T-helper 1 cell treated with Interleukin-12 subunit alpha and Interleukin-12 subunit beta and Interleukin-4 antibody, amounts not matched to agents 30 μg/mL and 1 μg/mL, for 36 hours (primary cell): Measurements from ENCODE around the gene LFNG.
"Not testable (repeated sequence)": the region's sequence is repeated elsewhere in the genome, so short reads cannot be mapped to it uniquely, and the experiment has no call there.

Experiments used
- H3K27ac Mint-ChIP-seq: one replicate; pipeline ENCODE4 v1.8.0; 2021; ENCODE audit warnings: mild to moderate bottlenecking, mixed read lengths
- H3K27me3 Mint-ChIP-seq: one replicate; pipeline ENCODE4 v1.8.0; 2021; ENCODE audit warnings: low read depth, mixed read lengths
- H3K36me3 Mint-ChIP-seq: one replicate; pipeline ENCODE4 v1.8.0; 2021; ENCODE audit warnings: low read depth, mixed read lengths
- H3K4me1 Mint-ChIP-seq: one replicate; pipeline ENCODE4 v1.8.0; 2021; ENCODE audit warnings: low read depth, mixed read lengths
- H3K4me3 Mint-ChIP-seq: one replicate; pipeline ENCODE4 v1.8.0; 2021; ENCODE audit warnings: mild to moderate bottlenecking, moderate library complexity, mixed read lengths
- H3K9me3 Mint-ChIP-seq: one replicate; pipeline ENCODE4 v1.8.0; 2021; ENCODE audit warnings: mixed read lengths

The LFNG gene

DNA sequence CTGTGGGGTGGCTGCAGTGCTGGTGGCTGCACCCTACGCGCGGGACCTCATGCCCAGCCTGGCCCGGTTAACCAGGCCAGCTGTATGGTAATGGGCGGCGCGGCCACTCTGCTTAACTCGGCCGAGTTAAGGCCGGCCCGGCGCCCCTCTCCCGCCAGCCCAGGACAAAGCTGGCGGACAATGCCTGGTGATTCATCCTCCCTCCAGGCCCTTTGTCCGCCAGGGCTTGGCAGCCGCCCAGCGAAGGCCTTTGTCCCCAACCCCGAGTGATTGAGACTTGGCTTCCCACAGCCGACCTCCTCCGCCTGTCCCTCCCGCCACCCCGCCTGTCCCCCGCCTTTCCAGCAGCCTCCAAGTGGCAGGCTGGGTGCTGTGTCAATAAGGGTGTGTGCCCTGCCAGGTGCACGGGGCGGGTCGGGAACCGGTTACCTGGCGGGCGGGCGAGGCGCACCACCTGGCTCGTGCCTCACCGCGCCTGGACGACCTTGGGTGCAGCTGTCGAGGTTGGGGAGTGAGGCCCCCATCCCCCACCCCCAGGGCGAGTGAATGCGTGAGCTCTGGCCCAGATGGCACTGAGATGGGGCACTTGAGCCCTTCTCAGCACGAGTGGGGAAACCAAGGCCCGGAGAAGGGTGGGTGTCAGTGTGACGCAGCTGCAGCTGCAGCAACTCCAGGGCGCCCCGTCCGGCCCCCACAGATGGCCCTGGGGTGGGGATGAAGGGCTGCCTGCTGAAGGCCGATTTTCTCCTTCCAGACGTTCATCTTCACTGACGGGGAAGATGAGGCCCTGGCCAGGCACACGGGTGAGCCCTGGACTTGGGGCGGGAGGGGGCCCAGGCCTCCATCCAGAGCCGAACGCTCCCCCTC lies 4.6 kb downstream of the LFNG start:
- peaks cover 35% of the 10 kb centered on the region for H3K4me1 Mint-ChIP-seq
- no peak overlapping the region for H3K4me3 Mint-ChIP-seq
- no peak overlapping the region for H3K27ac Mint-ChIP-seq
- peaks cover 31% of the 10 kb centered on the region for H3K36me3 Mint-ChIP-seq
- no peaks in the 10 kb centered on the region for H3K27me3 Mint-ChIP-seq
- no peaks in the 10 kb centered on the region for H3K9me3 Mint-ChIP-seq

DNA sequence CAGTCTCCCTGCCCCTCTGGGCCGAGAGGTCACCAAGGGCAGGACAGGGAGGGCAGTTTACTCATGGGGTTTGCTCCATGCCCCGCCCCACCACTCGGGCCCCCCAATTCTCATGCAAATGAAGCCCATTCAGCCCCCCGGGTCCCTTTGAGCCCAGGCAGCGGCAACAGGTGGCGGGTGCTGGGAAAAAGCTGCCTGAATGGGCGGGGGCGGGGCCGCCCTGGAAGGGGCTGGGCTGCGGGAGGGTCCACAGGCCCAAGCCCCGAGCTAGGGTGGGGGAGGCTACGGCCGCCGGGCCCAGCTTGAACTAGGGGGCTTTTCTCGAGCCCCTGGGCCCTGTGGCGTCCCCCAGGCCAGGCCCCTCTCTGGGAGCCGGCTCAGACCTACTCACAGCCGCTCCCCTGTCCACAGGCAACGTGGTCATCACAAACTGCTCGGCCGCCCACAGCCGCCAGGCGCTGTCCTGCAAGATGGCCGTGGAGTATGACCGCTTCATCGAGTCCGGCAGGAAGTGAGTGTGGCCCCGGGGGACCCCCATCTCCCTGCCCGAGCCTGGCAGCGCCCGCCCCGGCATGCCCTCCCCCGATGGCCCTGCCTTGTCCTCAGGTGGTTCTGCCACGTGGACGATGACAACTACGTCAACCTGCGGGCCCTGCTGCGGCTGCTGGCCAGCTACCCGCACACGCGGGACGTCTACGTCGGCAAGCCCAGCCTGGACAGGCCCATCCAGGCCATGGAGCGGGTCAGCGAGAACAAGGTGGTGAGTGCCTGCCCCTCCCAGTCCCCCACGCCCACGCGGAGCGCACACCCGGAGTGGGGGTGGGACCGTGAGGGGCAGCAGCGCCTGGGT lies 5.5 kb downstream of the LFNG start:
- no peak overlapping the region for H3K4me3 Mint-ChIP-seq

DNA sequence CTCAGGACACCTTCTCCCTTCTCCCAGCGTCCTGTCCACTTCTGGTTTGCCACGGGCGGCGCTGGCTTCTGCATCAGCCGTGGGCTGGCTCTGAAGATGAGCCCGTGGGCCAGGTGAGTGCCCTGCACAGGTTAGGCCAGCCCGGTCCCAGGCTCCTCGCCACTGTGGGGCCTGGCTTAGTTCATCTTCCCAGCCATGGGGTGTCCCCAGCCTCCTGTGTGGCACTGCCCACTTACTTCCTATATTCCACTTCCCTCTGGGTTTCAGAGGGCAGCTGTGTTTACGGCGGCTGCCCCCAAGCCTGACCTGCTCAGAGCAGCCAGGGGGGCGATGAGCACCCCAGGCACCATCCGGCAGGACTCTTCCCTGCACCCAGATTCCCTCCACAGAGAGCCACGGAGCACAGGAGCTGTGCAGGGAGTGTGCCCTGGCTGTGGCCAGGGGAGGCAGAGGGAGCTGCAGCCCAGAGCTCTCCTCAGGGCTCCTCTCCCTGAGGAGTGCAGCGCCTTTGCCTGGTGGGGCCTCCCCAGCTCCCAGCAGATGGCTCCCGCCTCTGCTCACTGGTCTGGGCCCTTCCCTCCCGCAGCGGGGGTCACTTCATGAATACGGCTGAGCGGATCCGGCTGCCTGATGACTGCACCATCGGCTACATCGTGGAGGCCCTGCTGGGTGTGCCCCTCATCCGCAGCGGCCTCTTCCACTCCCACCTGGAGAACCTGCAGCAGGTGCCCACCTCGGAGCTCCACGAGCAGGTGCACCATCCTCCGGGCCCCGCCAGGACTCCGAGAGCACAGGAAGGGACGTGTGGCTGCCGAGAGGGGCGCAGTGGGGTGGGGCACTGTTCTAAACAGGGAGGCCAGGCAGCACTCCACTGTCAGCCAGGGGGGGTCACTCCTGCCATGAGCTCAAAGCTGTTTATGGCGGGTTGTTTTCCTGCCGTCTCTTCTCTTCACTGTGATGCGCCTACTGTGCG lies 6.4 kb downstream of the LFNG start:
- peak overlapping the region; percentile 59 for H3K27ac Mint-ChIP-seq
- no peaks in the 10 kb centered on the region for H3K9me3 Mint-ChIP-seq
- peaks cover 30% of the 10 kb centered on the region for H3K36me3 Mint-ChIP-seq
- H3K4me3 Mint-ChIP-seq = no peak overlapping the region
- no peaks in the 10 kb centered on the region for H3K27me3 Mint-ChIP-seq
- H3K4me1 Mint-ChIP-seq = peaks cover 41% of the 10 kb centered on the region

More for the DNA sequence above, 5.5 kb downstream of the LFNG start:
- Mint-ChIP-seq H3K9me3 (no peaks in the 10 kb centered on the region), H3K27me3 (no peaks in the 10 kb centered on the region), H3K36me3 (peaks cover 31% of the 10 kb centered on the region), H3K27ac (no peak overlapping the region), H3K4me1 (peaks cover 38% of the 10 kb centered on the region)

DNA sequence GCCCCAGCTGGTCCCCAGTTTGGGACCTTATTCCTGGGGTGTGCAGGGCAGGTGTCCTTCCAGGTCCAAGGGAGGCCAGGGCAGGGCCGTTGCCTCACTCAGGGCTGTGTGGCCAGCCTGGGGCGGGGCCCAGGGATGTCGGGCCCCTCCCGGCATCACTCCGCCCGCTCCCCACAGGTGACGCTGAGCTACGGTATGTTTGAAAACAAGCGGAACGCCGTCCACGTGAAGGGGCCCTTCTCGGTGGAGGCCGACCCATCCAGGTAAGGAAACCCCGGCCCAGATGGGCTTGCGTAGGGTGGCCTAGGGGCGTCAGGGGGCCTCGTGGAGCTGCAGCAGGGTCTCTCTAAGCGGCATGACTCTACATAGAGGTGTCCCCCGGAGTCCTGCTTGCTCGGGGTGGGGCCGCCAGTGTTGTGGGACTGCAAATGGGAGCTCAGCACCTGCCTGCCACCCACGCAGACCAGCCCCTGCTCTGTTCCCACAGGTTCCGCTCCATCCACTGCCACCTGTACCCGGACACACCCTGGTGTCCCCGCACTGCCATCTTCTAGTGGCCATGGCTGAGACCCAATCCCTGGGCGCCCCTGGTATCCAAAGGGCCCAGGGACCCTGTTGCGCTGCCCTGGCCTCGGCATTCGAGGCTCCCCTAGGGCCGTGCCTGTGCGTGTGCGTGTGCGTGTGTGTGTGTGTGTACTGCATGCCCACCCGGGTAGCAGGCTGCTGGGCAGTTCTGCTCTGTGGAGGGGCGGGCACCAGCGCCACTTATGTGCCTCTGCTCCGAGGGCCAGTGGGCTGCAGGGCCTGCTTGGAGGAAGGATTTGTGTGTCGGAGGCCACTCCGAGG lies 7.3 kb downstream of the LFNG start:
- Mint-ChIP-seq H3K9me3 (no peaks in the 10 kb centered on the region), H3K36me3 (peaks cover 25% of the 10 kb centered on the region), H3K4me3 (no peak overlapping the region), H3K27me3 (no peaks in the 10 kb centered on the region), H3K27ac (no peak overlapping the region), H3K4me1 (peaks cover 40% of the 10 kb centered on the region)

DNA sequence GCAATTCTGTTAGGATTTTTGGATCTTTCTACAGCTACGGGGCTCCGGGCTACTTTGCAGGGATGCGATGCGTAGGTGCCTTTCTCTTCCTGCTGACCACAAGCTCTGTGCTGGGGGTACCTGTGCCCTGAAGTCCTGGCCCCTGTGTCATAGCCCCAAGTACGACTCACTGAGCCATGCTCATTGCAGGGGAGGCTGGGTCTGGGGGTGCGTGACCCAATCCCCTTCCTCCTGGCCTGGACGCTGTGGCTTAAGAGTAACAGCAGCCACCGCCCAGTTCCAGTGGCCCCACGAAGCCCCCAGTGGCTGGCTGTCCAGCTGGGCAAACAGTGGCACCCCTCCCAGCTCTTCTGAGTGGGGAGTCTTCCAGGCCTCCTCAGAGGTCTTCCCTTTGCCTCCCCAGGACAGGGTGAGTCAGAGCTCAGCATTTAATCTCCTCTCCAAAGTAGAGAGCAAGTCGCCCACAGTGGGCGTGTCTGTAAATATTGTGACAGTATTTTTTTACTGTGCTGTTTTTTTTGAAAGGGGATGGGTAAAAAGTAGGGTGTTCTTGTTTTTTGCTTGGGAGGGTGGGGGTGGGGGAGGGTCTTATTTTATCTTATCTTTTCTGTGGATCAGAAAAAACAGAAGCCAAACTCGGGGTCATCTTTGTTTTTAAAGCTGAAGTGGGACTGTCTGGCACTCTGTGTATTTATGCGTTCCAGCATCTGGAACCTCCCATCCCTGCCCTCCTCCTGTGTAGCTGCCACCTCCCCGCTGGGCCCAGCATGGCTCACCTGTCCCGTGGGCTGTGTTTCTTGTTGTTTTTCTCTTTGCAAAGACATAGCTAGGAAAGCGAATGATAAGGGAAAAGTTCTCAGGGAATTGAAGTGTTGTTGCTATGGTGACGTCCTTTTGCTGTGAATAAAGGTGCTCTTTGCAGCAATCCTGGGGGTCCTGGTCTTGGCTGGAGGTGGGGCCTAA lies 8.2 kb downstream of the LFNG start:
- peaks cover 35% of the 10 kb centered on the region for H3K4me1 Mint-ChIP-seq
- H3K27me3 Mint-ChIP-seq = no peaks in the 10 kb centered on the region
- H3K9me3 Mint-ChIP-seq = no peaks in the 10 kb centered on the region
- H3K27ac Mint-ChIP-seq = peak overlapping the region; percentile 93
- peaks cover 18% of the 10 kb centered on the region for H3K36me3 Mint-ChIP-seq
- H3K4me3 Mint-ChIP-seq = peak overlapping the region; percentile 75

DNA sequence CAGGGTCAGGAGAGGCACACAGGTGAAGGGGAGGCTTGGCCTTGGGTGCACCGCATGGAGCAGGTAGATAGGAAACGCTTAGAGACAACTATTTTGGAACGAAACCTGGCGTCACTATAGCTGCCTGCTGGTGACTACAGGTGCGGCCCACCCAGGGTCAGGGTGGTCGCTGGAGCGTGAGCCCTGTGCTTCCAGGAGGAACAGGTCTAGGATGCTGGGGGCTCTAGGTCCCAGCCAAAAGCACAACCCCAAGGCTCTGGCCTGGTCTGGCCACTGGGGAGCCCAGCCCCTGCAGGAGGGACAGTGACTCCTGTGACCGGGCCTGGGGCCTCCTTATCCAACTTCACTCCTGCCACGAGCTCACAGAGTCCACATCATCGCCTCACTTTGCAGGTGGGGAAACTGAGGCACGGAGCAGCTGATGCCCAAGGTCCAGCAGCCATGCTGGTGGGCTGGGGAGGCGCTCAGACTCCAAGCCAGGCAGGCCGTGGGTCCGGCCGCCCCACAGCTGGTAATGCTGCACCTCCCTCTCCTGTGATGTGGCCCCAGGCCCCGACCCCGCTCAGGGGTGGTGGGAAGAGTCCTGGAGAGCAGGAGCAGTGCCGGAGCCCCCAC lies 9.0 kb downstream of the LFNG start:
- Mint-ChIP-seq H3K4me1 (peaks cover 30% of the 10 kb centered on the region), H3K36me3 (peaks cover 13% of the 10 kb centered on the region), H3K27ac (peak overlapping the region; percentile 93), H3K9me3 (no peaks in the 10 kb centered on the region), H3K27me3 (no peaks in the 10 kb centered on the region), H3K4me3 (peak overlapping the region; percentile 75)

DNA sequence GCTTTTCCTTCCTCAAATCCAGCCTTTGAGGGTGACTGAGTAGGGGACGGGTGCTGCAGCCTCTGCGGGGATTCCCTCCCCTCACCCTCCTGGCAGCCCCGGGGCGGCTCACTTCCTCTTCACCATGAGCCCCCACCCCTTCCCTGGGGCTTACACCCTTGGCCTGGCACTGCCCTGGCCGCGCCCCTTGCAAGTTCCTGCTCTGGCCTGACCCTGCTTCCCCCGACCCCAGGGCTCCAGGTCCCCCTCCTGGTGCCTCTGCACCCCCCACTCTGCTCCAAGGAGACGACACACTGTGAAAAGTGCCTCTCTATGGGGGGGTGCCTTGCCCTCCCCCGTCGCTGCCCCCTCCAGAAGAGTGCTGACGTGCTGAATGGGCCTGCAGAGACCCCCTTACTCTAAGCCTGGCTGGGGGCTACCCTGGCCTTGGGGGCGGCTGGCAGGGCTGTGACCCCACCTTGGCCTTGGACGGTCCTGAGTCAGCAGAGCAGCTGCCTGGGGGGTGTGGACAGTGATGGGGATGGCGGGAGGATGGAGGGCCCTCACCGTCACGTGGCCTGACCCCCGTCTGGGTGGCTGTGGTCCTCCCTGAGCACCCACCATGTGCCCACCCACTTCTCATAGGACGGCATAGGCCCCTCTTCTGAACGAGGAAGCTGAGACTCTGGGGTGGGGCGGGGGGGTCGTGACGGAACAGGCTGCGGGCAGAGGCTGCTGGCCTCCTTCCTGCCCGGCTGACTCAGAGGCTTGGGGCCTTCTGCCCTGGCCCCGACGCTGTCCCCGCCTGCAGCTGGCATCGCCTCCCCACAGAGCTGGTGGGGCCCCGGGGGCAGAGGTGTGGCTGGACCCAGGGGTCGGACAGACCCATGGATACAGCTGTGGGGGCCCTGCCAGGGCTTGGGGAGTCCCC lies 9.8 kb downstream of the LFNG start:
- H3K27me3 Mint-ChIP-seq = no peaks in the 10 kb centered on the region
- H3K4me3 Mint-ChIP-seq = peak overlapping the region; percentile 75
- H3K27ac Mint-ChIP-seq = peak overlapping the region; percentile 93
- H3K36me3 Mint-ChIP-seq = peaks cover 13% of the 10 kb centered on the region
- peaks cover 30% of the 10 kb centered on the region for H3K4me1 Mint-ChIP-seq
- no peaks in the 10 kb centered on the region for H3K9me3 Mint-ChIP-seq

DNA sequence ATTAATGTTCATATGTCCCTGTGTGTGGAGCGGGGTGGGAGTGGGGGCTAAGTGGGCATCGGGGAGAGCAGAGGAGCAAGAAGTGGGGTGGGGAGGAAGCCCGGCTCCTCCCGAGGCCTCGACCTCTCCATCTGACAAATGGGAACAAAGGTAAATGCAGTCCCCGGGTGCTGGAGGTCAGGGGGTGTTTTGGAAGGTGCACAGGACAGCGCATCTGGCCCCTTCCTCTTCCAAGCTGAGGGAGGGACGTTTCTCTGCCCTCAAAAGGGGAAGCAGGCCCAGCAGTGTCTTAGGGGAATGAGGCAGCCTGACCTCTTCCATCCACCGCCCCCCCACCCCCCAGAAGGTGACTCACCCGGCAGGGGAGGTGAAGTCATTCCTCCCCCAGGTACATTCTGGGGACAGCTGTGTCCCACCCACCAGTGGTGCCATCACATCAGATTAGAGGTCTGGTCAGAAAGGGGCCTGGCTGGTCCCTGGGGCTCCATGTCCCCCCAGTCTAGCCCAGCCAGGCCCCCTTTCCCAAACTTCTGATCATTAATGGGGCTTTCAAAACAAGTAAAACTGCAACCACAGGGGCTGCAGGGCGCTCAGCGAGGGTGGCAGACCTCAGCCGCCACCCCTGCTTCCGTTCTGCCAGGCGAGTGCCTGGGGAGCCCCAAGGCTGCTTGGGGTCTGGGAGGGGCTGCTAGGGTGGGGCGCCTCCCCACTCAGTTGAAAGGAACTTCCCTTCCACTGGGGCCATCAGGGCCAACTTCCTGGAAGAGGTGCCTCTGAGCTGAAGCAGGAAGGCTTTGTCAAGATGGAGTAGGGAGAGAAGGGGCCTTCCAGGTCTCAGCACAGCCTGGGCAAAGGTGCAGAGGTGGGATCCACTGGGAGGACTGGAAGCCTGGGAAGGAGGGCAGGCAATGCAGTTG lies 10.8 kb downstream of the LFNG start:
- Mint-ChIP-seq H3K9me3 (no peaks in the 10 kb centered on the region), H3K4me1 (peaks cover 30% of the 10 kb centered on the region), H3K4me3 (peak overlapping the region; percentile 72), H3K27ac (peak overlapping the region; percentile 93), H3K36me3 (peaks cover 13% of the 10 kb centered on the region), H3K27me3 (no peaks in the 10 kb centered on the region)

DNA sequence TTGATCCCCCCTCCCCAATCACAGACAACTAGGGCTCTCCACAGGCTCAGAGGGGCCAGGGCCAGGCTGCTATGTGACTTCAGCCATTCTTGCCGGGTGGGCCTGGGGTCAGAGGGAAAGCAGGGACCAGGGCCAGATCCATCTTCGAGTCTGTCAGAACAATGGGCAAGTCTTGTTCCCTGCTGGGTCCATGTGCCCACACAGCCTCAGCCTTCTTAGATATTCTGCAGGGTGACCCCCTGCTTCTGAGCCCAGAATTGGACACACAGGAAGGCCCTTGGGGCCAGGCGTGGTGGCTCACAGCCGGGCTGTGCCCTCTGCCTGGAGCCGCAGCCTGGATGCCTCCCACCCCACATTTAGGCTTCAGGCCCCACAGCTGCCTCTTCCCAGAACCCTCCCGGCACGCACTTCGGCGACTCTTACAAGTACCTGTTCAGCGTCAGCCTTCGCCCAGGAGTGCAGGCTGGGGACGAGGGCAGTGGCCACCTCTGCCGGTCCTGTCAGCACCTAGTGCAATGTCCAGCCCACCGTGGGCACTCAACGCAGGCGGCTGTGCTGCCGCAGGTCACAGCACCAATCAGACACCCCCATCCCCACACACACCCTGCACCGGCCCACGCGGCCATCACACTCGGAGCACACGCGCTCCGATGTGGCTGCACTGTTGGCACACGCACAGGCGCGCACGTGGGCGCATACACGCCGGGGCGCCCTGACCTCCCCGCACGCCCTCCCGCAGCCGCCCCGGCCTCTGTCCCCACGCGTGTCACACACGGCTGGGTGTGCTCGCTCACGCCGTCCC lies 11.6 kb downstream of the LFNG start:
- peak overlapping the region; percentile 72 for H3K4me3 Mint-ChIP-seq
- not testable (repeated sequence) for H3K36me3 Mint-ChIP-seq, H3K27me3 Mint-ChIP-seq, H3K9me3 Mint-ChIP-seq
- peaks cover 30% of the 10 kb centered on the region for H3K4me1 Mint-ChIP-seq
- H3K27ac Mint-ChIP-seq = peak overlapping the region; percentile 93

DNA sequence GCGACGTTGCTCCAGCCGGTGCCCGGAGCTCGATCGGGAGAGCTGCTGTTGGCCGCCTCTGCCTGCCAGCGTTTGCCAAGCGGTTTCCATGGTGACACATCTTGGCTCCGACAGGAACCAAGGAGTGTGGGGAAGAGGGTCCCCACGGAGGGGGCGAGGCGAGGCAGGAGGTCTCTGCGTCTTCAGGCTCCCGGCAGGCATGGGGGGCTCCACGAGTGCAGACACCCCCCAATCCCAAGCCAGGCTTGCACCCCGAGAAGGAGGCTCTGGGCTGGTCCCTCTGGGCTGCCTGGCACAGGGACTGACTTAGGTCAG lies 12.2 kb downstream of the LFNG start:
- not testable (repeated sequence) for H3K9me3 Mint-ChIP-seq, H3K27ac Mint-ChIP-seq, H3K36me3 Mint-ChIP-seq, H3K27me3 Mint-ChIP-seq, H3K4me3 Mint-ChIP-seq
- peaks cover 30% of the 10 kb centered on the region for H3K4me1 Mint-ChIP-seq
